HG02623 (cell line): ENCODE measurements around the gene STEEP1.

Experiments used
- ATAC-seq: cut with Tn5 transposase; IDR thresholded peaks from one replicate; pipeline ENCODE4 v1.9.1; 2021; ENCODE audit warnings: moderate library complexity; ENCODE audit not compliant: unreplicated experiment

STEEP1 gene

DNA sequence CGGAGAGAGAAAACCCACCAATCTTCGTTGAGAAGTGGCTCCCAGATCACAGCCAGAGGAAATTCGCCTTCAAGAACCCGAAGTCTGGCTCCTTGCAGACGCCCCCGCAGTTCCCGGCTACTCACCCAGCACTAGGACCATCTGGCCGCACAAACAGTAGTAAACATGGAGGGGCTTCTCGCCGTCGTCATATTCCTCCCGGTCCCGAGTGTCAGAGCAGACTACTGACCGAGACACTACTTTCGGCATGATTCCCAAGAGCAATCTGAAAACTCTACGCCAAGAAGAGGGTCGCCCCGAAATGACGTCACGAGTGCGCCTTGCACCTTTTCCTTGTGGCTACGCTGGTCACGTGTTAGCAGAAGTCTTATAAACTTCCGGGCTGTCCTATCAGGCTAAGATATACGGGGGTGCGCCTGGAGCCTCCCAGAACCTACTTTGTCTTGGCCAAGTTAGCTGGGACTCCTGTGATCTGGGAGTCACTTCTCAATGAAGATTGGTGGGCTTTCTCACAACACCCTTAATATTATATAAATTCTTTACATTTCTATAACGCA is at the start of gene STEEP1:
Gene STEEP1, minus strand, starts transcription at position 303 of the 557 bp plus-strand sequence. Its CDS starts 54 bp downstream, at position 249.
- ATAC-seq = peak; percentile 90

- ATAC-seq = no peak
Observed at GRCh38 chrX:119614776-119615175, 49.6 kb upstream of the STEEP1 start.

DNA sequence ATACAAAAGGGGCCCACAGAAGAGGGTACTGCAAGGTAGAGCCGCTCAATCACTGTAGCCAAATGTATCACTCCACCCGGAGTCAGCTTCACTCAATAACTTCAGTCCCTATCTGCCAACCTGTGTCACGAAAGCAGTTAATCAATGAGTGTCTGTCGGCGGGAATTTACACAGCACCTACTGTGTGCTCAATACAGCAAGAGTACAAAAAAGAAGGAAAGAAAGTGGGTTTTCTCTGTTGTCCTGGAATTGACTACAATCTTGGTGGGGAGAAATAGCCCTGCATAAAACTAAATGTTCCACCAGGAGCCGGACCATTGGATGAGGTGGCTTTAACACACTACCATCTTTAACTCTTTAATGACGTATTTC is 41.8 kb upstream of the STEEP1 start:
- ATAC-seq = no peak

DNA sequence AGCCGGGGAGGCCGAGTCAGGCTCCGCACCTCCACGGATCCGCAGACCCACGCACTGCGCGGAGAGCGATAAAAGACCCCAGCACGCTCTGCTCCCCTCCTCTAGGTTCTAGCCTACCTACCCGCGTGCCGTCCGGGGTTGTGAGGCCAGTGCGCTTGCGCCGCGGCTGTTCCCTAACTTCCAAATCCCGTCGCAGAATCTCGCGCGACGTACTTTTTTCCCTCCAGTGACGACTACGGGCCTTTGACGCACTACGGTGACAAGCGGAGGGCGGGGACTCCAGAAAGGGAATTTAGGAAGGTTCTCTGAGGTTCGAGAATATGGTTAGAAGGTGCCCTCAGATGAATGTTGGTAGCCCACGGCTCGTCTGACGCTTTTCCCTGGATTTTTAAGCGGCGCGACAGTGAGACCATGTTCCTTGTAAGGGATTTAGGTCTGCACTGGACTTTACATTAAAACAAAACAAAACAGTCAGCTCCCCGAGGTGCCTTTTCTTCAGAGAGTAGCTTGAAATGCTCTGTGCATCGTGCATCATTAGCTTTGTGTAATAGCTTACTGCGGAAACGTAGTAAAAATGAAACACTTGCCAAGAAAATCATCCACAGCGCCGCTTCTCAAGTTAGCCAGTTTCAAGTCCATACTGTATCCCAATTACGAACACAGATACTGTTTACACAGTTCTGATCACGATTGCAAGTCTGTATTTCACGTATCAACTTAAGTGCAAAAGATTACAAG is 41.2 kb upstream of the STEEP1 start, which contains the start of gene NKRF:
Gene NKRF, minus strand, starts transcription at position 145 of the 738 bp plus-strand sequence.
- peak; percentile 73 for ATAC-seq

DNA sequence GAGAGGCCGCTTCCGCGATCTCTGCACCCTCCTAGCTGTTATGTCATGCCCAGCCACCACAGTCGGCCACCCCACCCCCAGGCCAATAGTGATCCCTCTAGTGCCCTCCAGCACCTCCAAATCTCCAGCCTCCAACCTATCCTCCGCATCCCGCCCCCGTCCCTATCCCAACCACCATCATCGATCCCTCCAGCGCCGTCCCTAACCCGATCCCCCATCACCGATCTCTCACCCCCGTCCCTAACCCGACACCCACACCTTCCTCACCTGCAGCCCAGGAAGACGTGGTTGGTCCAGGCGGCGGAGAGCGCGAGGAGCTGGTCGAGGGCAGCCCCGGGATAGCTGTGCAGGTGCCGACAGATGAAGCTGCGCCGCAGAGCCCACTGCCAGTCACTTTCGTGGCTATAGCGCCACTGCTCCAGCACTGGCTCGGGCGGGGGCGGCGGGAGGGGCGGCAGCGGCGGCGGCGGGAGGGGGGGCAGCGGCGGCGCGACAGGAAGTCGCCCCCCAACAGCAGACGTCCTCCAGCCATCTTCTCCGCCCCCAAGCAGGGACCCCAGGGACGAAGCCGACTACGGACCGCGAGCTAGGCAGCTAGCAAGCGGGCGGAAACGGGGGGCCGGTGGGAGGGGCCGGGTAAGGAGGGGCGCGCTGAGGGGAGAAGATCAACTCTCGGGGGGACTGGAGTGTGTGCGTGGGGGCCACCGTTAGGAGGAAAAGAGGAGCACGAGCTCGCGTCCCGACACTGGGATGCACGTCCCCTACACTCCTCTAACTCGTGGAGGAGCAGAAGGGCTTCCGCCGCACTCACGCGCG is 40.5 kb upstream of the STEEP1 start:
- peak; percentile 11 for ATAC-seq

DNA sequence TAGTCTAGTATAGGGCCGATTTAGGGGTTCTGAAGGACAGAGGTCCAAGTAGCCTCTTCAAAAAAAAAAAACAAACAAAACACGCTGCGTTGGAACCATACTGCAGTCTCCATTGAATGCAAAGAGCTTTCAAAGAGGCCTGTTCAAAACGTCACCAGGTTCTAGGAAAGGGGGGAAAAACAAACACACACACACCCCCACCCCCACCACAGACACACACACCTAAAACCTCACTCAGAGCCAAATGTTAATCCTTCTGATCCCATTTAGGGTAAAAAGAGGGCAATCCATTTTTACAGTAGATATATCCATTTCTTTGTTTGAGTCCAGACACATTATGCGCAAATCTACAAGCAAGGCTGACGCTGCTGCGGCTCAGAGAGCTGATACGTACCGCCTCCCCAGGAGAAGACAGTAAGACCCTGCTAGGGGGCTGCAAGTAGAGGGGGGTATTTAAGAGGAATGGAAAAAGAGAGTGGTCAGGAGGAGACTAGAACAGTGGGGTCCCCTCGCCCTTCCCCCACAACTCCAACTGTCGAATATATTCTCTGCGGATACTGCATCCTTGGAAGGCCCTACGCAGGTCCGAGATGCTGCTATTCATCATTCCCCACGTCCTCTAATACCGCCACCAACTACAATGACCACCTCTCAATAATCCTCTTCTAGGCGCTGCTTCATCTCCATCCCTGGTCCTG is 39.7 kb upstream of the STEEP1 start:
- no peak for ATAC-seq

- no peak for ATAC-seq
Observed at GRCh38 chrX:119602701-119603255, 37.6 kb upstream of the STEEP1 start.

GRCh38 chrX:119589810-119590209 is 24.6 kb upstream of the STEEP1 start:
- no peak for ATAC-seq

DNA sequence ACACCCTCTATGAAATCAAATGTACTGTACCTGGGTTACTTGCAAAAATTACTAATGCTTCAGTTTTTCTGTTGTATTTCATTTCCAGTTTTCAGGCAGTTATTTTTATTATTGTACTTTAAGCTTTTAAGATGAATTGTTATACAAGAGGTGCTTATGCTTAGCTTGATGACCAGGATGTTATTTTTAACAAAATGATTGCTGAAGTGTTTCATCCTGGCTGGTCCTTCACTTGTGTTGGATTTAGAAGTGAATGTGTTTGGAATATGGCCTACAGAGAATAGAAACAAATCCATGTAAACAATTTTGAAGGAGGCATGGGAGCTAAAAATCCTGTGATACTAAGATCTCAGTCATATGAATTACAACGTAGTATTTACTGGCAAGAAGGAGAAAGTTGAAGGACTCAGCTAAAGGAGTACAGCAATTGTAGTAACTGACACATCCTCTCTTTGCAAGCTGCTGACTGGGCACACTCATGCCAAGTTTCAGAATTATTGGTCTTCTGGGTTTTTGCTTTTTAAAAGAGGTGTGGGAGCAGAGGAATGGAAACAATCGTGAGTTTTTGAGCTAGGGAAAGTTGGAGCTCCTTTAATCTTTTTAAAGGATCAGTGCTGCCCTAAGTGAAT is 18.3 kb upstream of the STEEP1 start:
- no peak for ATAC-seq

DNA sequence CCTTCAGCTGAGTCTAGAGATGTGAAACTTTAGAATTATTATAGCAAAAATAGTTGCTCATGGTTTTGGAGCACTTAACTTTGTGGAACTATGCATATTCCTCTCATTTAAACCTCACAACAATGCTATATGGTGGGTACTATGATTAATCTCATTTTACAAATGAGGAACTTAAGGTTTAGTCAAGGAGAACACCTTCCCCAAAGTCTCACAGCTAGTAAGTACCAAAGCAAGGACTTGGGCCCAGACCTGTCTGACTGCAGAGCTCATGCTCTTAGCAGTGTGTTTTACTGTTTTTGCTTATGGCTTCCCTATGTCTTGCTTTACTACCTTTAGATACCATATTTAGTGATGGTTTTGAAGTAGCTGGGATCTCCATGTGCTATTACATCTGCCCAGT is 14.2 kb upstream of the STEEP1 start:
- no peak for ATAC-seq

DNA sequence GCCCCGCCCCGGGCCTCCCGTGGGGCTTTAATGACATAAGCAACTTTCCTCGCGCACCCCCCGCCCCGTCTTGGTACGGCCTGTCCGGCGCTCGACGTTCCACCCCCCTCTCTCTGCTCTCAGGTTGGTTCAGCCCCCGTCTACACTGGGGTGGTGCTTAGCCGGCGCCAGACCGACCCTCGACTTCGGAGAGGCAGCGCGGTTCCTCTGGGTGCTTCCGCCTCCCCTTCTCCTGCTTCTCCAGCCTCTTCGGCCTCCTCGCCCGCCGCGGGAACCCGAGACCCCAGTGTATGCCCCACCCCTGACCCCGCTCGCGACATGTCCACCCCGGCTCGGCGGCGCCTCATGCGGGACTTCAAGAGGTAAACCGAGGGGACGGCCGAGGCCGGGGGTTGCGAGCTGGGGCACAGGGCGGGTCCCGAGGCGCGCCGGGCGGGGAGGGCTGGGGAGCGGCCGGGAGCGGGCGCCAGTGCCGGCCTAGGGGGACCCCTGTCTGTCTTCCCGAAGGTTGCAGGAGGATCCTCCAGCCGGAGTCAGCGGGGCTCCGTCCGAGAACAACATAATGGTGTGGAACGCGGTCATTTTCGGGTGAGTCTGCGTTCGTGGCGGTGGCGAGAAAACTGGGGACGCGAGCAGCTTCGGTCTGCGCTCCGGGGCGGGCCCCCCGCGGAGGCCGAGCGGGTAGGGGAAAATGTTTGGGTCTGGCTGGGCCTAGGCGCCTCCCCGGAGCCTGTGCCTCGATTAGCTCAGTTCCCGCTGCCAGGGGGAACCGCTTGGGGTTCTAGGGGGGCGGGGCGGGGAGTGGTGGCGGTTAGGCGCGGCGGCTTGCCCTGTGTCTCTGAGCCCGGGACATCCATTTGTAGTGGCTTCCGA is 9.4 kb upstream of the STEEP1 start, which contains the start of gene UBE2A:
Gene UBE2A, plus strand, starts transcription at position 170 of the 873 bp plus-strand sequence. Its CDS starts 149 bp downstream, at position 319.
- peak; percentile 78 for ATAC-seq

- ATAC-seq = no peak
Observed at GRCh38 chrX:119573840-119574393, 8.7 kb upstream of the STEEP1 start.

GRCh38 chrX:119573222-119573621 is 8.0 kb upstream of the STEEP1 start:
- no peak for ATAC-seq

DNA sequence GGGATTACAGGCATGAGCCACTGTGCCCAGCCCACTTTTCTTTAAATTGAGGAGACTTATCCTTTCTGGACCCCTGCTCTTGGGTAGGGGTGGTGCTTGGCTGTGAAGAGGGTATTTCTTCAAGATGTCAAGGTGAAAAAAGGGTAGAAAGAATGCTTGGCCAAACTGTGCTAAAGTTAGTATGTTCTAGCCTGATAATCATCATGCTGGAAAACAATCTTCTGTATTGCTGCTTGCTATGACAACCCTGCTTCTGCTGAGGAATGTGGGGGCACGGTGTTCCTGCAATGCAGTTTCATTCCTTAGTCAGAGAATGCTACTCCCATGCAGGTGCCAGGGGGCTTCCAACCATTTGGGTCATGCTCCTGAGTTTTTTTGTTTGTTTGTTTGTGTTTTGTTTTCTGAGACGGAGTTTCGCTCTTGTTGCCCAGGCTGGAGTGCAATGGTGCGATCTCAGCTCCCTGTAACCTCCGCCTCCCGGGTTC is 5.2 kb upstream of the STEEP1 start:
- ATAC-seq = no peak

DNA sequence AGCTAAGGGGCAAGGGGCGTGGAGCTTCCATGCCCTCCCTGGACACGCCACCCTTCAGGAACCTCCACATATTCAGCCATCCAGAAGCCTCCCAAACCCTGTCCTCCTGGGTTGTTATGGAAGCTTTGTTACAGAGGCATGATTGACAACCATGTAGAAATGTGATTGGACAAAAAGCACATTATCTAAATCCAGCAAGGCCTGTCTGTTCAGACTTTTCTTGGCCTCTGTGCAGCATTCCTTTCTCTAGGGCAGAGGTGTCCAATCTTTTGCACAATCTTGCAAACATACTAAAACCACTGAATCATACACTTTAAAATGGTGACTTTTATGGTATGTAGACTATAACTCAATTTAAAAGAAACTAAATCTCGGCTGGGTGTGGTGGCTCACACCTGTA is 12.7 kb downstream of the STEEP1 start:
- no peak for ATAC-seq

- no peak for ATAC-seq
Observed at GRCh38 chrX:119549327-119550016, 15.7 kb downstream of the STEEP1 start.

- no peak for ATAC-seq
Observed at GRCh38 chrX:119541188-119541587, 24.0 kb downstream of the STEEP1 start.

GRCh38 chrX:119539872-119540271 is 25.3 kb downstream of the STEEP1 start:
- no peak for ATAC-seq
